HepG2 (cell line): ENCODE measurements around the gene METAP1D. TPM values are rescaled to one million over a fixed set of nuclear protein-coding genes. Genes with fewer than 3 reads are reported as not detected.

Experiments
- ATF4 ChIP-seq, 2 experiments: fragments of 450-650 bp in 1 of 2; sonication (generic) in 1 of 2; formaldehyde crosslinking; IDR thresholded peaks; 2 replicates each; pipeline versions ENCODE4 v1.5.0 to v1.8.0; 2020 to 2022; ENCODE audit warnings: mild to moderate bottlenecking in 1 of 2, missing genetic modification reagents in 1 of 2
- GATAD1 ChIP-seq: IDR thresholded peaks from 2 replicates; pipeline ENCODE4 v1.6.1; 2016; ENCODE audit warnings: missing genetic modification reagents, missing compliant biosample characterization
- IKZF5 ChIP-seq: IDR thresholded peaks from 2 replicates; pipeline ENCODE4 v1.6.1; 2018; ENCODE audit warnings: missing genetic modification reagents, mild to moderate bottlenecking, missing compliant biosample characterization
- IRF1 ChIP-seq: sonication (generic); formaldehyde crosslinking; IDR thresholded peaks from 2 replicates; pipeline ENCODE4 v1.4.0; 2020; ENCODE audit warnings: low read depth, mild to moderate bottlenecking, missing genetic modification reagents
- KLF15 ChIP-seq: sonication (generic); formaldehyde crosslinking; IDR thresholded peaks from 2 replicates; pipeline ENCODE4 v1.8.1; 2023; ENCODE audit warnings: borderline replicate concordance, mild to moderate bottlenecking, inconsistent platforms, missing genetic modification reagents, mixed read lengths
- MAZ ChIP-seq, 2 experiments: sonication (generic) in 1 of 2; formaldehyde crosslinking in 1 of 2; IDR thresholded peaks; 2 replicates each; pipeline versions ENCODE4 v1.5.0 to v1.6.1; 2012 to 2020; ENCODE audit warnings: low read depth in 2 of 2, mild to moderate bottlenecking in 2 of 2, borderline replicate concordance in 1 of 2, improper control_type of control experiment in 1 of 2, low read length in 1 of 2, missing genetic modification reagents in 1 of 2, moderate library complexity in 1 of 2
- MLX ChIP-seq: IDR thresholded peaks from 2 replicates; pipeline ENCODE4 v1.6.1; 2016
- MXD4 ChIP-seq: IDR thresholded peaks from 2 replicates; pipeline ENCODE4 v1.6.1; 2016; ENCODE audit warnings: mild to moderate bottlenecking, missing biosample characterization, missing genetic modification reagents
- MXI1 ChIP-seq: IDR thresholded peaks from 3 replicates; pipeline ENCODE4 v1.6.1; 2012; ENCODE audit warnings: low read depth, low read length, inconsistent platforms, borderline replicate concordance
- PAX8 ChIP-seq: sonication (generic); formaldehyde crosslinking; IDR thresholded peaks from 2 replicates; pipeline ENCODE4 v1.8.0; 2022; ENCODE audit warnings: mild to moderate bottlenecking, missing genetic modification reagents, borderline replicate concordance
- RFX3 ChIP-seq: IDR thresholded peaks from 2 replicates; pipeline ENCODE4 v1.6.1; 2016; ENCODE audit warnings: missing biosample characterization, missing genetic modification reagents
- RNF2 ChIP-seq: fragments of 450-650 bp; conservative IDR thresholded peaks from 2 replicates; pipeline ENCODE4 v1.6.1; 2016; ENCODE audit warnings: low read depth
- TBP ChIP-seq: sonication (generic); formaldehyde crosslinking; IDR thresholded peaks from 2 replicates; pipeline ENCODE4 v1.5.0; 2020; ENCODE audit warnings: missing genetic modification reagents
- TRIM24 ChIP-seq: sonication (generic); formaldehyde crosslinking; IDR thresholded peaks from 2 replicates; pipeline ENCODE4 v1.8.0; 2022; ENCODE audit warnings: mild to moderate bottlenecking, missing genetic modification reagents
- ZNF232 ChIP-seq: sonication (generic); formaldehyde crosslinking; IDR thresholded peaks from 2 replicates; pipeline ENCODE4 v1.4.0; 2020; ENCODE audit warnings: missing genetic modification reagents, borderline replicate concordance
- ZNF530 ChIP-seq: sonication (generic); formaldehyde crosslinking; IDR thresholded peaks from 2 replicates; pipeline ENCODE4 v1.5.0; 2020; ENCODE audit warnings: low read depth, mild to moderate bottlenecking, missing genetic modification reagents
- ZNF574 ChIP-seq: sonication (generic); formaldehyde crosslinking; IDR thresholded peaks from 2 replicates; pipeline ENCODE4 v1.4.0; 2020; ENCODE audit warnings: missing genetic modification reagents
- ZNF615 ChIP-seq: sonication (generic); formaldehyde crosslinking; IDR thresholded peaks from 2 replicates; pipeline ENCODE4 v1.5.0; 2020; ENCODE audit warnings: mild to moderate bottlenecking, missing genetic modification reagents, borderline replicate concordance
- ZNF709 ChIP-seq: sonication (generic); formaldehyde crosslinking; IDR thresholded peaks from 2 replicates; pipeline ENCODE4 v1.5.0; 2020; ENCODE audit warnings: mild to moderate bottlenecking, missing genetic modification reagents
- ZNF788 ChIP-seq: sonication (generic); formaldehyde crosslinking; IDR thresholded peaks from 2 replicates; pipeline ENCODE4 v1.5.0; 2020; ENCODE audit warnings: mild to moderate bottlenecking, missing genetic modification reagents, borderline replicate concordance
- ZZZ3 ChIP-seq: sonication (generic); formaldehyde crosslinking; IDR thresholded peaks from 2 replicates; pipeline ENCODE4 v1.4.0; 2020; ENCODE audit warnings: missing genetic modification reagents, mild to moderate bottlenecking, borderline replicate concordance
- polyA plus RNA-seq, 8 experiments: library from polyadenylated mRNA; depleted of rRNA in 3 of 8; stranded (reverse) in 7 of 8; unstranded in 1 of 8; fragments of >200 nt; fragmentation: Illumina TruSeq in 4 of 8; extraction: Trizol in 4 of 8; gene quantifications; 2 replicates each; pipeline versions ENCODE4 v1.2.1 to v1.2.3, GENCODE V29; 2011 to 2016; ENCODE audit warnings: low read depth in 4 of 8, missing spikeins in 1 of 8, mixed read lengths in 1 of 8; ENCODE audit not compliant: insufficient read depth in 1 of 8
- total RNA-seq, 5 experiments: library from RNA; depleted of rRNA; stranded (reverse); fragments of >200 nt; fragmentation: Illumina TruSeq; extraction: Trizol; gene quantifications; 2 replicates each; pipeline ENCODE4 v1.2.3, GENCODE V29; 2016; ENCODE audit warnings: low read depth in 1 of 5

METAP1D gene
- total and polyA plus RNA-seq, 2 of the 13 experiments (the other 11 are each of a cell fraction or from before 2014, with no cell fraction given), result 14.7 to 21.6 TPM

GRCh38 chr2:172084645-172085459 is 85.1 kb downstream of the METAP1D start (continued):
- no peak for TF ChIP-seq MAZ (IDR thresholded peaks at IDR 0.05; ENCODE audit: borderline replicate concordance, low read depth, low read length)
- TF ChIP-seq MAZ (CRISPR knock-in tag; IDR thresholded peaks at IDR 0.05; ENCODE audit: low read depth), result 0 out of 2 replicates have a peak, but pooled peaks have one; percentile 19
- TF ChIP-seq IKZF5 (CRISPR knock-in tag), result peak; percentile 33; the same call in 1 of the 2 replicates
- peak; percentile 37 for TF ChIP-seq GATAD1
- TF ChIP-seq ZNF709 (CRISPR knock-in tag), result 0 out of 2 replicates have a peak, but pooled peaks have one; percentile 48
- TF ChIP-seq ZNF788 (CRISPR knock-in tag), result peak; percentile 74; the same call in 1 of the 2 replicates
- no peak for TF ChIP-seq ATF4 (CRISPR knock-in tag; IDR thresholded peaks at IDR 0.05)
- no peak for TF ChIP-seq RFX3 (CRISPR knock-in tag)
- TF ChIP-seq PAX8 (CRISPR knock-in tag), result no peak; the same call in 1 of the 2 replicates
- TF ChIP-seq ZNF574 (CRISPR knock-in tag), result no peak; the same call in none of the 2 replicates
- TF ChIP-seq ZNF530 (CRISPR knock-in tag), result no peak
- TF ChIP-seq ZZZ3, result peak; percentile 43; the same call in 1 of the 2 replicates
- TF ChIP-seq ZNF232 (CRISPR knock-in tag), result peak; percentile 56; the same call in 1 of the 2 replicates
- TF ChIP-seq MLX, result no peak
- TF ChIP-seq MXI1, result 0 out of 3 replicates have a peak, but pooled peaks have one; percentile 11
- TF ChIP-seq ZNF615, result 0 out of 2 replicates have a peak, but pooled peaks have one; percentile 43
- TF ChIP-seq KLF15 (CRISPR knock-in tag), result no peak
- no peak for TF ChIP-seq TBP (CRISPR knock-in tag)
- no peak; the same call in 1 of the 2 replicates for TF ChIP-seq IRF1 (CRISPR knock-in tag)
- TF ChIP-seq RNF2, result no peak; the same call in none of the 2 replicates
- no peak for TF ChIP-seq TRIM24 (CRISPR knock-in tag)
- TF ChIP-seq MXD4, result peak; percentile 63; the same call in 1 of the 2 replicates
